ENCODE data around the gene PEF1.

DNA sequence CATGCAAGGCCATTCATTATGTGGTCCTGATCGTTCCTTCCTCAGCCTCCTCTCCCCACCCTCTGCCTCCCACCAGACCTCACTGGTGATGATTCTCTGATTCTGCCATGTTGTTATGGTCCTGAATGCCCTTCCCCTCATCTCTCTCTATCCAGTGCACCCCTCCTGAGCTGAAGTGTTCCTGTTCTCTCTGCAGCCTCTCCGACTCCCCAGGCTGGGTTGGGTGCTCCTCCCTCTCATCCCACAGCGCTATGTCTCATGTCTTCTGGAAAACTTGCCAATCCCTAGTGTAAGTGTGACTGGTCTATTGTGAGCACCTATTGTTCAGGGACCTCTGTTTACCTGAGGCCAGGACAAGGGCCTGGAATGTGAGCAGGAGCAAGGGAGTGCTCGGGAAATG lies 11.1 kb upstream of the PEF1 start:
- no peak for TF ChIP-seq EZH2phosphoT487 (IDR thresholded peaks at IDR 0.05; ENCODE audit: low read depth, severe bottlenecking, unreplicated experiment)
- TF ChIP-seq CTCF (IDR thresholded peaks at IDR 0.05; ENCODE audit: poor library complexity), result no peak
